Trophoblast cell (in vitro differentiated cells and primary cell): ENCODE data around the gene BLOC1S2.

Experiments
- DNase-seq, 2 donors: peaks; one replicate each; pipeline ENCODE4 v3.0.0-alpha.2; 2016
- H2AFZ ChIP-seq: 2 replicates; pipeline ENCODE4 v1.6.1; 2013; ENCODE audit warnings: low read length, moderate library complexity, mild to moderate bottlenecking; ENCODE audit not compliant: insufficient read depth, poor library complexity
- H2AK5ac ChIP-seq: 2 replicates; pipeline ENCODE4 v1.6.1; 2013; ENCODE audit warnings: mild to moderate bottlenecking, low read length
- H2BK120ac ChIP-seq: 2 replicates; pipeline ENCODE4 v1.6.1; 2013; ENCODE audit warnings: low read length, mild to moderate bottlenecking, moderate library complexity; ENCODE audit not compliant: insufficient read depth, poor library complexity
- H2BK12ac ChIP-seq: 2 replicates; pipeline ENCODE4 v1.6.1; 2013; ENCODE audit warnings: mild to moderate bottlenecking, low read length, moderate library complexity
- H2BK5ac ChIP-seq: 2 replicates; pipeline ENCODE4 v1.6.1; 2013; ENCODE audit warnings: low read length, low read depth, moderate library complexity, mild to moderate bottlenecking; ENCODE audit not compliant: poor library complexity
- H3K14ac ChIP-seq: 2 replicates; pipeline ENCODE4 v1.6.1; 2013; ENCODE audit warnings: mild to moderate bottlenecking, low read length
- H3K18ac ChIP-seq: 2 replicates; pipeline ENCODE4 v1.6.1; 2013; ENCODE audit warnings: mild to moderate bottlenecking, low read length
- H3K23ac ChIP-seq: 2 replicates; pipeline ENCODE4 v1.6.1; 2013; ENCODE audit warnings: low read length
- H3K27ac ChIP-seq: 2 replicates; pipeline ENCODE4 v1.5.1; 2013; ENCODE audit warnings: low read depth, mild to moderate bottlenecking, inconsistent platforms, low read length, moderate library complexity
- H3K27me3 ChIP-seq: 2 replicates; pipeline ENCODE4 v1.6.1; 2013; ENCODE audit warnings: inconsistent platforms, mild to moderate bottlenecking, low read length, moderate library complexity; ENCODE audit not compliant: insufficient read depth
- H3K36me3 ChIP-seq, 2 experiments: 1 replicate in 1 of 2; 2 replicates in 1 of 2; pipeline ENCODE4 v1.6.1; 2013; ENCODE audit warnings: low read length in 2 of 2, mild to moderate bottlenecking in 2 of 2, moderate library complexity in 1 of 2; ENCODE audit not compliant: insufficient read depth in 2 of 2, control insufficient read depth in 1 of 2
- H3K4ac ChIP-seq: 2 replicates; pipeline ENCODE4 v1.6.1; 2013; ENCODE audit warnings: low read depth, mild to moderate bottlenecking, low read length, moderate library complexity
- H3K4me1 ChIP-seq, 2 experiments: 1 replicate in 1 of 2; 2 replicates in 1 of 2; pipeline ENCODE4 v1.6.1; 2013; ENCODE audit warnings: low read length in 2 of 2, mild to moderate bottlenecking in 2 of 2, moderate library complexity in 1 of 2; ENCODE audit not compliant: insufficient read depth in 2 of 2, control insufficient read depth in 1 of 2
- H3K4me2 ChIP-seq: 2 replicates; pipeline ENCODE4 v1.6.1; 2013; ENCODE audit warnings: inconsistent platforms, mild to moderate bottlenecking, low read length, moderate library complexity
- H3K4me3 ChIP-seq: 2 replicates; pipeline ENCODE4 v1.5.1; 2013; ENCODE audit warnings: mild to moderate bottlenecking, low read depth, low read length, inconsistent platforms
- H3K79me1 ChIP-seq: one replicate; pipeline ENCODE4 v1.6.1; 2013; ENCODE audit warnings: low read length
- H3K79me2 ChIP-seq: 2 replicates; pipeline ENCODE4 v1.6.1; 2013; ENCODE audit warnings: low read length, mild to moderate bottlenecking; ENCODE audit not compliant: control insufficient read depth, insufficient read depth, poor library complexity
- H3K9ac ChIP-seq: 2 replicates; pipeline ENCODE4 v1.6.1; 2013; ENCODE audit warnings: mild to moderate bottlenecking, low read length
- H3K9me3 ChIP-seq: 2 replicates; pipeline ENCODE4 v1.6.1; 2013; ENCODE audit warnings: low read depth, mild to moderate bottlenecking, control low read depth, inconsistent platforms, low read length; ENCODE audit not compliant: insufficient read depth
- H4K12ac ChIP-seq: 2 replicates; pipeline ENCODE4 v1.6.1; 2013; ENCODE audit warnings: low read depth, mild to moderate bottlenecking, low read length, moderate library complexity
- H4K8ac ChIP-seq: 2 replicates; pipeline ENCODE4 v1.6.1; 2013; ENCODE audit warnings: low read depth, mild to moderate bottlenecking, low read length, moderate library complexity
- H4K91ac ChIP-seq: one replicate; pipeline ENCODE4 v1.6.1; 2013; ENCODE audit warnings: low read depth, mild to moderate bottlenecking, low read length, moderate library complexity
- WGBS: extraction: QIAGEN DNeasy Blood & Tissue Kit; methylation state at CpG from one replicate; pipeline ENCODE4 v1.1.7; 2013; ENCODE audit warnings: missing lambda C conversion rate; ENCODE audit not compliant: insufficient read length, insufficient coverage; ENCODE audit errors: extremely low coverage; 5-methylcytosine and 5-hydroxymethylcytosine counted together

Gene BLOC1S2

GRCh38 chr10:100248820-100249219 is 37.7 kb downstream of the BLOC1S2 start:
- Histone ChIP-seq H3K4me2 (no peak overlapping the region), H2BK5ac (no peak overlapping the region), H3K9me3 (no peaks in the 10 kb centered on the region), H4K12ac (no peak overlapping the region), H3K4me1 (no peaks in the 10 kb centered on the region), H3K4me3 (no peak overlapping the region), H3K27ac (no peak overlapping the region), H3K4ac (no peak overlapping the region), H3K36me3 (peaks cover 17% of the 10 kb centered on the region in 2 experiments), H2AFZ (no peak overlapping the region), H3K23ac (no peak overlapping the region), H3K79me2 (no peaks in the 10 kb centered on the region), H3K14ac (no peak overlapping the region), H3K18ac (no peak overlapping the region), H3K79me1 (no peaks in the 10 kb centered on the region), H2BK120ac (no peak overlapping the region), H3K9ac (no peak overlapping the region), H2BK12ac (no peak overlapping the region), H4K91ac (no peak overlapping the region), H3K27me3 (no peaks in the 10 kb centered on the region), H2AK5ac (no peak overlapping the region), H4K8ac (no peak overlapping the region)
- DNase-seq = no peak
- no CpG with 5 or more reads among the region's 7 CpGs for WGBS

DNA sequence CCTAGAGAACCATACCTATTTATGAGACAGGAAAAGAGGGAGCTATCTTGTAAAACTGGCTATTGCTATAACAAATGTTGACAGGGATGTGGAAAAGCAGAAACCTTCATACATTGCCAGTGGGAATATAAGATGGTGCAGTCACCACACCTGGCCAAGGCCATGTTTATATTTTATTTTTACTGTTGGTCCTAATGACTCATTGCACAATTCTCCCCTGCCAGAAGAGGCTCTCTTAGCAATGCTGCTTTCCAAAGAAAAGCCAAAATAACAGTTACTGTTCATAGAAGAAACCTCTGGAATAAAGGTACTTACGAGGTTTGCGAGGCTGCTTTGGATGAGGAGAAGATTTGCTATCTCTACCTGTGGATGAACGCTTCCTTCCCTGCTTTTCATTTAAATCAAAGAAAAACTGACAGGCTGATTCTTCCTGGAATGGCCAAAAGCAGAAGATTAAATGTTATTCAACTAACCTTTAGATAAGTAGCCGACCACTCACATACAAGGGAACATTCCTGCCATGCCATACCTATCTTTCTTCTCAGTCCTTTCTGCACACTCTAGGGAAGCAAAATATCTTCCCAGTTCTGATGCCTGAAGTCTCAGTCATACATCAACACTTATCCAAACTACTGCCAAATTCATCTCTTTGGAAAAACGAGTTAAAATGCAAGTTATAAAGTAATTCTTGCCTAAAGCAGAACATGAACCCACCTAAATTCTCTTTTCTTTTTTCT is 40.8 kb downstream of the BLOC1S2 start:
- Histone ChIP-seq H3K9me3 (no peaks in the 10 kb centered on the region), H4K8ac (no peak overlapping the region), H2BK5ac (no peak overlapping the region), H3K4me3 (no peak overlapping the region), H4K91ac (no peak overlapping the region), H3K27ac (no peak overlapping the region), H2AK5ac (no peak overlapping the region), H2AFZ (no peak overlapping the region), H3K4me1 (no peaks in the 10 kb centered on the region), H3K9ac (no peak overlapping the region), H3K18ac (no peak overlapping the region), H3K4me2 (no peak overlapping the region), H3K14ac (no peak overlapping the region), H2BK120ac (no peak overlapping the region), H3K79me1 (no peaks in the 10 kb centered on the region), H4K12ac (no peak overlapping the region), H3K79me2 (no peaks in the 10 kb centered on the region), H3K23ac (no peak overlapping the region), H3K27me3 (no peaks in the 10 kb centered on the region), H3K36me3 (peaks cover 13 to 19% of the 10 kb centered on the region in 2 experiments), H3K4ac (no peak overlapping the region), H2BK12ac (no peak overlapping the region)
- WGBS = no CpG with 5 or more reads among the region's 5 CpGs
- peak; percentile 6 to 47 for DNase-seq

DNA sequence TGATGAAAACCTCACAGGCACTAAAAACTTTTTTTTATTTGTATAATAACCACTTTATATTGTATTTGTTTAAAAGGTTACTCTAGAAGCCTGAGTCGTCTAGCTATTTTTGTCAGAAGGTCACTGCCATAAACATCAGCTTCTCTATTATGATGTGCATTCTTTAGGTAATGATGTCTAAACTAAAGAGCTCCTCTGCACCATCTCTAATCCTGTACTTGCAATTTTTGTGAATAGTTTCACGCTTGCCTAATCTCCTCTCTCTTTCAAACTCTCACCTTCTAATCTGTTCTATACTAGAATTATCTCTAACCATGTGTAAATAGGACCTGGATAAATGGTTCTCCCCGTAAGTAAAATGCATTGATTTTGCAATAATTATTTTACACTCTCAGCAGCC is 46.6 kb downstream of the BLOC1S2 start:
- no peaks in the 10 kb centered on the region for H3K4me1 ChIP-seq
- WGBS = no CpG with 5 or more reads among the region's 3 CpGs

DNA sequence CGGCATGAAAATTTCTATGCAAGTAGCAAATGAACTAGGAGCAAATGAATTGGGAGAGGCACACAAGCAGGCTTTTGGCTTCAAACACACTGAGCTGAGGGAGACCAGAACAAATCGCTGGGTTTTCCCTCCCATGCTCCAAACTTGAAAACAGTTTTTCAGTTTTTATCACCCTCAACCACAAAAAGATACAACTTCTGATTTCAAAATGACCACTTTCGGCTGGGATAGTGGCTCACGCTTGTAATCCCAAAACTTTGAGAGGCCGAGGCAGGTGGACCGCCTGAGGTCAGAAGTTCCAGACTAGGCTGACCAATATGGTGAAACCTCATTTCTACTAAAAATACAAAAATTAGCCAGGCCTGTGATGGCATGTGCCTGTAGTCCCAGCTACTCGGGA is 48.1 kb downstream of the BLOC1S2 start:
- Histone ChIP-seq H3K4me2 (no peak overlapping the region), H4K8ac (no peak overlapping the region), H3K14ac (no peak overlapping the region), H4K91ac (no peak overlapping the region), H2BK120ac (no peak overlapping the region), H4K12ac (no peak overlapping the region), H3K4me3 (no peak overlapping the region), H2AFZ (no peak overlapping the region), H2AK5ac (no peak overlapping the region), H3K36me3 (peaks cover 12 to 25% of the 10 kb centered on the region in 2 experiments), H3K18ac (no peak overlapping the region), H3K4me1 (no peaks in the 10 kb centered on the region), H3K9ac (no peak overlapping the region), H3K23ac (no peak overlapping the region), H3K4ac (no peak overlapping the region), H2BK12ac (no peak overlapping the region), H3K79me1 (no peaks in the 10 kb centered on the region), H3K9me3 (no peaks in the 10 kb centered on the region), H3K27ac (no peak overlapping the region), H3K79me2 (no peaks in the 10 kb centered on the region), H2BK5ac (no peak overlapping the region), H3K27me3 (no peaks in the 10 kb centered on the region)
- no peak for DNase-seq
- WGBS = no CpG with 5 or more reads among the region's 7 CpGs

More for the DNA sequence above, 46.6 kb downstream of the BLOC1S2 start:
- Histone ChIP-seq H3K36me3 (peaks cover 14 to 22% of the 10 kb centered on the region in 2 experiments), H3K4me3 (no peak overlapping the region), H3K27me3 (no peaks in the 10 kb centered on the region), H3K79me1 (no peaks in the 10 kb centered on the region), H2BK5ac (no peak overlapping the region), H4K91ac (no peak overlapping the region), H3K4me2 (no peak overlapping the region), H3K9me3 (no peaks in the 10 kb centered on the region), H3K23ac (no peak overlapping the region), H3K4ac (no peak overlapping the region), H3K14ac (no peak overlapping the region), H4K12ac (no peak overlapping the region), H4K8ac (no peak overlapping the region), H3K27ac (no peak overlapping the region), H3K79me2 (no peaks in the 10 kb centered on the region), H2AFZ (no peak overlapping the region), H3K18ac (no peak overlapping the region), H2AK5ac (no peak overlapping the region), H3K9ac (no peak overlapping the region), H2BK12ac (no peak overlapping the region), H2BK120ac (no peak overlapping the region)
- DNase-seq = no peak
